RWPE1 (cell line): Measurements from ENCODE around the gene PCDH1.

ENCODE experiments used
- CTCF ChIA-PET: fragments of 350-600 bp; sonication (Branson Sonifier 250); formaldehyde crosslinking; extraction: SDS; loops from one replicate; lab custom pipeline; 2021; lab: Yijun Ruan, JAX
- POLR2A ChIA-PET: fragments of 400-600 bp; formaldehyde crosslinking; extraction: SDS; loops from one replicate; lab custom pipeline; 2020; ENCODE audit warnings: antibody characterized with exemption; ENCODE audit not compliant: low non-redundant PET; lab: Yijun Ruan, JAX
- DNase-seq: peaks from one replicate; pipeline ENCODE4 v3.0.0; 2012; ENCODE audit warnings: low spot score
- H3K27ac ChIP-seq: fragments of 450-650 bp; 2 replicates; pipeline ENCODE4 v1.5.1; 2017
- TF ChIP-seq, protein P1 (sequence below): fragments of 450-650 bp; conservative IDR thresholded peaks from 2 replicates; pipeline ENCODE4 v1.5.1; 2017; ENCODE audit warnings: low read depth, mild to moderate bottlenecking

Gene PCDH1

DNA sequence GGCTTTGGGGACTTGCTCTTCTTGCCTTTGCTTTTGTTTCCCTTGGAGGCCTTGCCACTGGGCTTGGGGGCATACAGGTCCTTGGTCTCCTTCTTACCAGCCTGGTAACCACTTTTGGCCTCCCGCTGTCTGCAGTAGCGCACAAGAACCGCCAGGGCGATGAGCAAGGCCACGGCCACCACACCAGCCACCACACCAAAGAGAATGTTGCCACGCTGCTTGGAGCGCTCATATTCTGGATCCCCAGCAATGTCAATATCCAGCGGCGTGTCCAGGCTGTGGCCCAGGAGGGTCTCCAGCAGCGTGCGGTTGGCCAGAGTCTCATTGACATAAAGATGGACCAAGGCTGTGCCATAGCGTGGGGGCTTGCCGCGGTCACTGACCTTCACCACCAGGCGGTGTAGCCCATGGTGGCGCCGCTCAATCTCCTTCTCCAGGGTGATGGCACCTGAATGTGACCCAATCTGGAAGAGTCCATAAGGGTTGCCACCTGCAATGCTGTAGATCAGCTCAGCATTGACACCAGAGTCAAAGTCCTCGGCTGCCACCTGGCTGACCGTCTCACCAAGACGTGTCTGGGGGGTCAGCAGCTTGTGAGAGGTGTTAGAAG is 14.5 kb downstream of the PCDH1 start:
- DNase-seq = no peak
- CTCF ChIA-PET = interaction anchor here (2.3 kb wide), 1 partner anchor 172 kb away, joined by 14 read pairs; no protein-coding TSS in a partner anchor
- H3K27ac ChIP-seq = no peak overlapping the region
- TF ChIP-seq, protein P1, sequence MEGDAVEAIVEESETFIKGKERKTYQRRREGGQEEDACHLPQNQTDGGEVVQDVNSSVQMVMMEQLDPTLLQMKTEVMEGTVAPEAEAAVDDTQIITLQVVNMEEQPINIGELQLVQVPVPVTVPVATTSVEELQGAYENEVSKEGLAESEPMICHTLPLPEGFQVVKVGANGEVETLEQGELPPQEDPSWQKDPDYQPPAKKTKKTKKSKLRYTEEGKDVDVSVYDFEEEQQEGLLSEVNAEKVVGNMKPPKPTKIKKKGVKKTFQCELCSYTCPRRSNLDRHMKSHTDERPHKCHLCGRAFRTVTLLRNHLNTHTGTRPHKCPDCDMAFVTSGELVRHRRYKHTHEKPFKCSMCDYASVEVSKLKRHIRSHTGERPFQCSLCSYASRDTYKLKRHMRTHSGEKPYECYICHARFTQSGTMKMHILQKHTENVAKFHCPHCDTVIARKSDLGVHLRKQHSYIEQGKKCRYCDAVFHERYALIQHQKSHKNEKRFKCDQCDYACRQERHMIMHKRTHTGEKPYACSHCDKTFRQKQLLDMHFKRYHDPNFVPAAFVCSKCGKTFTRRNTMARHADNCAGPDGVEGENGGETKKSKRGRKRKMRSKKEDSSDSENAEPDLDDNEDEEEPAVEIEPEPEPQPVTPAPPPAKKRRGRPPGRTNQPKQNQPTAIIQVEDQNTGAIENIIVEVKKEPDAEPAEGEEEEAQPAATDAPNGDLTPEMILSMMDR = no peak
- POLR2A ChIA-PET = no interaction called here

GRCh38 chr5:141862936-141863543 is 15.2 kb downstream of the PCDH1 start:
- ChIA-PET CTCF (interaction anchor here (2.3 kb wide), 1 partner anchor 171 kb away, joined by 14 read pairs; no protein-coding TSS in a partner anchor), POLR2A (no interaction called here)

GRCh38 chr5:141861194-141861593 is 17.0 kb downstream of the PCDH1 start:
- CTCF ChIA-PET = interaction anchor here (0.7 kb wide), 1 partner anchor 1449 kb away, joined by 4 read pairs; no protein-coding TSS in a partner anchor
- POLR2A ChIA-PET = interaction anchor here (0.7 kb wide), 1 partner anchor 62 kb away, joined by 5 read pairs; no protein-coding TSS in a partner anchor
- DNase-seq = no peak
- no peak overlapping the region for H3K27ac ChIP-seq
- TF ChIP-seq, protein P1 = no peak

More at GRCh38 chr5:141862936-141863543, 15.2 kb downstream of the PCDH1 start:
- TF ChIP-seq, protein P1 = no peak
- no peak for DNase-seq
- H3K27ac ChIP-seq = no peak overlapping the region

- CTCF ChIA-PET = no interaction called here
- POLR2A ChIA-PET = no interaction called here
- DNase-seq = no peak
- no peak overlapping the region for H3K27ac ChIP-seq
- TF ChIP-seq, protein P1 = no peak
These were observed 20.0 kb downstream of the PCDH1 start for GRCh38 chr5:141858079-141858765.

DNA sequence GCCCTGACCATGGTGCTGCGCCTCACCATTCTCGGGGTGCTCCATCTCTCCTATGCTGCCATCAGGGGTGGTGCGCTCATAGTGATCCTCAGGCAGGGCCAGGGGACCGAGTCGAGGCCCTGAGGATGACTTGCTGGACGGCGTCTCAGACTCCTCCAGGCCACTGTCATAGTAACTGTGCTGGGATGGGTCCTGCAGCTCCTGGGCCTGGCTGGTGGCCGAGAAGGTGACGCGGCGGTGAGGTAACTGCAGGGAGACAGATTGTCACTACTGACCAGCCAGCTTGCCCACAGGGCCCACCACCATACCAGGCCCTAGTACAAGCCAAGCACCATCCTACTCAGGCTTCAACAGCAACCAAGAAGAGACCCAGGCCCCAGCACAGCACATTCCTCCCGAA is 21.0 kb downstream of the PCDH1 start:
- POLR2A ChIA-PET = no interaction called here
- TF ChIP-seq, protein P1 = no peak
- H3K27ac ChIP-seq = no peak overlapping the region
- no peak for DNase-seq
- CTCF ChIA-PET = no interaction called here

DNA sequence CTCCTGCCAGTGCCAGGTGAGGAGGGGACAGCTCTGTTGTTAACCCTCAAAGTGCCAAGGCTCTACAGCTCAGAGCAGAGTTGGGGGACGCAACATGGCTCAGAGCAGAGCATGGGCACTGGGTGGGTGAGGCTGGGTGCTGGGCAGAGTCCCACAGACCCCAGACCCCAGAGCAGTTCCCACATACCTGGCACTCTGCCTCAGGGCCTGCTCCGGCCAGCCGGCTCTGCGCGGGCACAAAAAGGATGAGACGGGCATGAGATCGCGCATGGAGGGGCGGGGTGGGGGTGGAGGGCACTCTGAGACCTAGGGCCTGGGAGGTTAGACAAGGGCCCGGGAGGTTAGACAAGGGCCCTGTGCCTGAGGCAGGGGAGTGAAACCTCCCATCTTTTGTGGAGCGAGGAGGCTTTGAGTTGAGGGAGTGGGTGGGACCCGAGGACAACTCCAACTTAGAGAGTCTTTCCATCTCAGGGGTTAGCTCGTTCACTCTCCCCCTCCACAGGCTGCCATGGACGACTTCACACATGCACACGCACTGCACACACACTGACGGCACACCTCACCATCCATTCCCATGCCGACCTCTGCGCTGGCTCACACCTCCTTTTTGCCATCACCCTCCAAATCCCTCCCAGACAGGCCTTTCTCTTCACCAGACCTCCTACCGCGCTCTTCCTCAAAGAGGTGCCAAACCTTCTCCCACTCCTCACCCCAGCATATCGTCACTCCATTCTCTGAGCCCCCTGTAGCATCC is 22.0 kb downstream of the PCDH1 start:
- ChIA-PET CTCF (no interaction called here), POLR2A (interaction anchor here (0.6 to 0.8 kb wide), 2 partner anchors 14 to 22 kb away, joined by 3 read pairs; no protein-coding TSS in a partner anchor)
- TF ChIP-seq, protein P1 = no peak
- H3K27ac ChIP-seq = no peak overlapping the region
- DNase-seq = no peak
